ENCODE results near the gene CMKLR1. TPM values are rescaled to one million over a fixed set of nuclear protein-coding genes. Genes with fewer than 3 reads are reported as not detected.

Gene CMKLR1
- total RNA-seq, 1 experiment from 2014 or later = 0.15 TPM

DNA sequence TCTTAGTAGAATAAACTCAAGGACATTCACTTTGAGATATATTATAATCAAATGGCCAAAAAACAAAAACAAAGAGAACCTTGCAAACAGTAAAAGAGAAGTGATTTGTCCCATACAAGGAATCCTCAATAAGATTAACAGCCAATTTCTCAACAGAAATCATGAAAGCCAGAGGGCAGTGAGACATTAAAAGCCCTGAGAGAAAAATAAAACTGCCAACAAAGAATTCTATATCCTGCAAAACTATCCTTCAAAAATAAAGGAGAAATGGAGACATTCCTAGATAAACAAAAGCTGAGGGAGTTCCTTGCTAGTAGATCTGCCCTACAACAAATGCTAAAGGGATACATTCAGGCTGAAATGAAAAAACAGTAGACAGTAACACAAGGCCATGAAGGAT, 78.1 kb downstream of the CMKLR1 start:
- Histone ChIP-seq H3K4me1 (ENCODE audit: control insufficient read depth in 1 of 2, insufficient read depth in 2 of 2, low read length in 2 of 2) (no peaks in the 10 kb centered on the region), H3K27ac (ENCODE audit: low read depth, low read length) (no peak overlapping the region), H2AFZ (ENCODE audit: low read depth, low read length, poor library complexity, severe bottlenecking) (no peak overlapping the region), H3K27me3 (ENCODE audit: insufficient read depth, low read length) (peaks cover 40% of the 10 kb centered on the region), H3K4me3 (replicated peaks in 1 of 2; ENCODE audit: low read depth in 1 of 2, low read length in 2 of 2) (no peak overlapping the region), H3K36me3 (ENCODE audit: control insufficient read depth in 1 of 2, insufficient read depth in 2 of 2, low read length in 2 of 2) (no peaks in the 10 kb centered on the region), H3K9me2 (ENCODE audit: insufficient read depth) (no peaks in the 10 kb centered on the region), H3K9me3 (ENCODE audit: control insufficient read depth in 1 of 2, insufficient read depth in 1 of 2, low read depth in 1 of 2, low read length in 2 of 2) (peaks cover 5 to 20% of the 10 kb centered on the region in 2 experiments; a peak in 2 of 4 replicates), H3K4me2 (ENCODE audit: low read length) (no peak overlapping the region), H4K20me1 (ENCODE audit: insufficient read depth) (no peaks in the 10 kb centered on the region), H3K79me2 (ENCODE audit: insufficient read depth, low read length) (no peaks in the 10 kb centered on the region), H3K9ac (ENCODE audit: low read length) (no peak overlapping the region)
- ATAC-seq (no peak), DNase-seq (ENCODE audit: low read depth, low spot score) (no peak)
- ChIA-PET RAD21 (ENCODE audit: low non-redundant PET in 1 of 2, low total read pairs in 2 of 2, uncharacterized antibody in 2 of 2, unreplicated experiment in 2 of 2) (no interaction called here), POLR2A (no interaction called here), CTCF (no interaction called here)
- intact Hi-C loops (cut with micrococcal nuclease) = no loop called here
- no peak for TF ChIP-seq ZBTB33 (IDR thresholded peaks at IDR 0.05; ENCODE audit: extremely low read depth, insufficient replicate concordance, low read length)
- TF ChIP-seq, protein P1, sequence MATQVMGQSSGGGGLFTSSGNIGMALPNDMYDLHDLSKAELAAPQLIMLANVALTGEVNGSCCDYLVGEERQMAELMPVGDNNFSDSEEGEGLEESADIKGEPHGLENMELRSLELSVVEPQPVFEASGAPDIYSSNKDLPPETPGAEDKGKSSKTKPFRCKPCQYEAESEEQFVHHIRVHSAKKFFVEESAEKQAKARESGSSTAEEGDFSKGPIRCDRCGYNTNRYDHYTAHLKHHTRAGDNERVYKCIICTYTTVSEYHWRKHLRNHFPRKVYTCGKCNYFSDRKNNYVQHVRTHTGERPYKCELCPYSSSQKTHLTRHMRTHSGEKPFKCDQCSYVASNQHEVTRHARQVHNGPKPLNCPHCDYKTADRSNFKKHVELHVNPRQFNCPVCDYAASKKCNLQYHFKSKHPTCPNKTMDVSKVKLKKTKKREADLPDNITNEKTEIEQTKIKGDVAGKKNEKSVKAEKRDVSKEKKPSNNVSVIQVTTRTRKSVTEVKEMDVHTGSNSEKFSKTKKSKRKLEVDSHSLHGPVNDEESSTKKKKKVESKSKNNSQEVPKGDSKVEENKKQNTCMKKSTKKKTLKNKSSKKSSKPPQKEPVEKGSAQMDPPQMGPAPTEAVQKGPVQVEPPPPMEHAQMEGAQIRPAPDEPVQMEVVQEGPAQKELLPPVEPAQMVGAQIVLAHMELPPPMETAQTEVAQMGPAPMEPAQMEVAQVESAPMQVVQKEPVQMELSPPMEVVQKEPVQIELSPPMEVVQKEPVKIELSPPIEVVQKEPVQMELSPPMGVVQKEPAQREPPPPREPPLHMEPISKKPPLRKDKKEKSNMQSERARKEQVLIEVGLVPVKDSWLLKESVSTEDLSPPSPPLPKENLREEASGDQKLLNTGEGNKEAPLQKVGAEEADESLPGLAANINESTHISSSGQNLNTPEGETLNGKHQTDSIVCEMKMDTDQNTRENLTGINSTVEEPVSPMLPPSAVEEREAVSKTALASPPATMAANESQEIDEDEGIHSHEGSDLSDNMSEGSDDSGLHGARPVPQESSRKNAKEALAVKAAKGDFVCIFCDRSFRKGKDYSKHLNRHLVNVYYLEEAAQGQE (IDR thresholded peaks at IDR 0.05; ENCODE audit: low read depth) = no peak
- TF ChIP-seq SRF (IDR thresholded peaks at IDR 0.05; ENCODE audit: low read depth) = no peak
- TF ChIP-seq SIN3A (IDR thresholded peaks at IDR 0.05; ENCODE audit: low read depth) = no peak
- no peak for TF ChIP-seq ELF1 (IDR thresholded peaks at IDR 0.05; ENCODE audit: borderline replicate concordance, low read depth)
- no peak for TF ChIP-seq POLR2A (IDR thresholded peaks at IDR 0.05; ENCODE audit: borderline replicate concordance, extremely low read depth, insufficient read depth, insufficient read length)
- TF ChIP-seq CEBPB (IDR thresholded peaks at IDR 0.05; ENCODE audit: low read depth) = no peak
- TF ChIP-seq EZH2phosphoT487 (IDR thresholded peaks at IDR 0.05; ENCODE audit: borderline replicate concordance) = no peak
- TF ChIP-seq TCF7L2 (IDR thresholded peaks at IDR 0.05; ENCODE audit: borderline replicate concordance, extremely low read depth, insufficient read depth, insufficient read length) = no peak
- TF ChIP-seq JUND (IDR thresholded peaks at IDR 0.05) = no peak
- TF ChIP-seq, protein P2, sequence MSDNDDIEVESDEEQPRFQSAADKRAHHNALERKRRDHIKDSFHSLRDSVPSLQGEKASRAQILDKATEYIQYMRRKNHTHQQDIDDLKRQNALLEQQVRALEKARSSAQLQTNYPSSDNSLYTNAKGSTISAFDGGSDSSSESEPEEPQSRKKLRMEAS (IDR thresholded peaks at IDR 0.05) = no peak
- no peak for TF ChIP-seq RAD21 (IDR thresholded peaks at IDR 0.05; ENCODE audit: low read depth)
- TF ChIP-seq EZH2 (IDR thresholded peaks at IDR 0.05) = no peak
- no peak for TF ChIP-seq EGR1 (IDR thresholded peaks at IDR 0.05; ENCODE audit: low read depth)
- TF ChIP-seq POLR2AphosphoS5 (IDR thresholded peaks at IDR 0.05; ENCODE audit: low read depth, low read length) = no peak
- TF ChIP-seq CBX3 (IDR thresholded peaks at IDR 0.05; ENCODE audit: low read depth) = no peak
- TF ChIP-seq YY1 (IDR thresholded peaks at IDR 0.05; ENCODE audit: extremely low read depth, insufficient replicate concordance, low read depth, low read length) = no peak
- TF ChIP-seq, protein P3, sequence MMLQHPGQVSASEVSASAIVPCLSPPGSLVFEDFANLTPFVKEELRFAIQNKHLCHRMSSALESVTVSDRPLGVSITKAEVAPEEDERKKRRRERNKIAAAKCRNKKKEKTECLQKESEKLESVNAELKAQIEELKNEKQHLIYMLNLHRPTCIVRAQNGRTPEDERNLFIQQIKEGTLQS (IDR thresholded peaks at IDR 0.05) = no peak
- TF ChIP-seq FOSL1 (IDR thresholded peaks at IDR 0.05; ENCODE audit: low read depth) = no peak
- no peak for TF ChIP-seq SP1 (IDR thresholded peaks at IDR 0.05; ENCODE audit: low read depth)
- BruUV-seq (replicated peaks) = no TSS peak
